GM23338 (cell line): Measurements from ENCODE around the gene INPP5A. TPM values are rescaled to one million over a fixed set of nuclear protein-coding genes. Genes with fewer than 3 reads are reported as not detected.

Source experiments
- ATAC-seq: fragments of 200-7000 bp; cut with Tn5 transposase; 3 replicates; pipeline ENCODE4 v1.9.1; 2020
- DNase-seq: peaks from one replicate; pipeline ENCODE4 v3.0.0-alpha.2; 2015; ENCODE audit warnings: low spot score
- H2AFZ ChIP-seq: fragments of 200-600 bp; sonication (generic); 2 replicates; pipeline ENCODE4 v1.8.0; 2016; ENCODE audit warnings: antibody characterized with exemption, mild to moderate bottlenecking, moderate library complexity
- H3F3A ChIP-seq: fragments of 200-600 bp; sonication (generic); replicated peaks from 2 replicates; pipeline ENCODE4 v1.8.0; 2017; ENCODE audit warnings: antibody characterized with exemption, mixed run types, low read depth
- H3K27ac ChIP-seq: fragments of 200-600 bp; sonication (generic); 2 replicates; pipeline ENCODE4 v1.6.1; 2016; ENCODE audit warnings: low read depth
- H3K27me3 ChIP-seq: fragments of 200-600 bp; sonication (generic); 2 replicates; pipeline ENCODE4 v1.8.0; 2016; ENCODE audit warnings: mild to moderate bottlenecking, mixed run types, moderate library complexity; ENCODE audit not compliant: insufficient read depth
- H3K36me3 ChIP-seq: fragments of 200-600 bp; sonication (generic); 2 replicates; pipeline ENCODE4 v1.8.0; 2016; ENCODE audit warnings: mild to moderate bottlenecking; ENCODE audit not compliant: insufficient read depth
- H3K4me1 ChIP-seq: fragments of 200-600 bp; sonication (generic); 2 replicates; pipeline ENCODE4 v1.8.0; 2016; ENCODE audit warnings: mild to moderate bottlenecking, moderate library complexity; ENCODE audit not compliant: insufficient read depth
- H3K4me2 ChIP-seq: fragments of 200-600 bp; sonication (generic); 2 replicates; pipeline ENCODE4 v1.7.1; 2017; ENCODE audit warnings: mixed run types
- H3K4me3 ChIP-seq: fragments of 200-600 bp; sonication (generic); 2 replicates; pipeline ENCODE4 v1.6.1; 2016; ENCODE audit warnings: mixed run types
- H3K79me2 ChIP-seq: fragments of 200-600 bp; sonication (generic); replicated peaks from 2 replicates; pipeline ENCODE4 v1.8.0; 2017; ENCODE audit warnings: mild to moderate bottlenecking; ENCODE audit not compliant: insufficient read depth
- H3K9me2 ChIP-seq: fragments of 200-600 bp; sonication (generic); 2 replicates; pipeline ENCODE4 v1.8.0; 2017; ENCODE audit not compliant: insufficient read depth
- H4K20me1 ChIP-seq: fragments of 200-600 bp; sonication (generic); replicated peaks from 2 replicates; pipeline ENCODE4 v1.8.0; 2017; ENCODE audit warnings: mild to moderate bottlenecking; ENCODE audit not compliant: insufficient read depth
- H3K27ac Mint-ChIP-seq: 2 replicates; pipeline ENCODE4 v1.8.0; 2020; ENCODE audit warnings: inconsistent platforms, mild to moderate bottlenecking, moderate library complexity, mixed read lengths
- H3K27me3 Mint-ChIP-seq: 3 replicates; pipeline ENCODE4 v1.8.0; 2022; ENCODE audit warnings: low read depth, mild to moderate bottlenecking, moderate library complexity, mixed read lengths, inconsistent platforms; ENCODE audit not compliant: insufficient read depth, poor library complexity
- H3K36me3 Mint-ChIP-seq: 3 replicates; pipeline ENCODE4 v1.8.0; 2021; ENCODE audit warnings: low read depth, mild to moderate bottlenecking, inconsistent platforms, moderate library complexity, mixed read lengths
- H3K4me1 Mint-ChIP-seq: 3 replicates; pipeline ENCODE4 v1.8.0; 2020; ENCODE audit warnings: mild to moderate bottlenecking, inconsistent platforms, mixed read lengths
- H3K4me3 Mint-ChIP-seq: 3 replicates; pipeline ENCODE4 v1.8.0; 2021; ENCODE audit warnings: moderate library complexity, mild to moderate bottlenecking, inconsistent platforms, mixed read lengths
- H3K9me3 Mint-ChIP-seq: 3 replicates; pipeline ENCODE4 v1.8.0; 2020; ENCODE audit warnings: moderate library complexity, mild to moderate bottlenecking, inconsistent platforms, mixed read lengths
- CREB1 ChIP-seq: fragments of 250-450 bp; sonication (Bioruptor Pico); IDR thresholded peaks from 2 replicates; pipeline ENCODE4 v1.5.0; 2020; ENCODE audit warnings: low read depth, mild to moderate bottlenecking, moderate library complexity
- CTCF ChIP-seq, 2 experiments: fragments of 200-600 bp in 1 of 2; sonication (generic) in 1 of 2; conservative IDR thresholded peaks; 2 replicates each; pipeline versions ENCODE4 v1.5.1 to v1.6.1; 2016 to 2017; ENCODE audit warnings: antibody characterized with exemption in 2 of 2, low read depth in 2 of 2, mild to moderate bottlenecking in 2 of 2, moderate library complexity in 1 of 2
- ETS1 ChIP-seq: IDR thresholded peaks from 2 replicates; pipeline ENCODE4 v1.6.1; 2016; ENCODE audit warnings: antibody characterized with exemption
- EZH2 ChIP-seq: fragments of 200-600 bp; sonication (generic); IDR thresholded peaks from one replicate; pipeline ENCODE4 v1.8.0; 2017; ENCODE audit warnings: antibody characterized with exemption, mild to moderate bottlenecking, low read depth; ENCODE audit not compliant: unreplicated experiment
- EZH2phosphoT487 ChIP-seq: fragments of 200-600 bp; sonication (generic); IDR thresholded peaks from one replicate; pipeline ENCODE4 v1.8.1; 2018; ENCODE audit warnings: antibody characterized with exemption; ENCODE audit not compliant: unreplicated experiment
- JUNB ChIP-seq: IDR thresholded peaks from one replicate; pipeline ENCODE4 v1.6.1; 2016; ENCODE audit warnings: antibody characterized with exemption; ENCODE audit not compliant: unreplicated experiment
- POLR2AphosphoS5 ChIP-seq: IDR thresholded peaks from 2 replicates; pipeline ENCODE4 v1.6.1; 2016; ENCODE audit warnings: antibody characterized with exemption, low read depth
- REST ChIP-seq: IDR thresholded peaks from one replicate; pipeline ENCODE4 v1.6.1; 2018; ENCODE audit warnings: antibody characterized with exemption; ENCODE audit not compliant: unreplicated experiment
- STAT1 ChIP-seq: IDR thresholded peaks from one replicate; pipeline ENCODE4 v1.6.1; 2016; ENCODE audit warnings: antibody characterized with exemption; ENCODE audit not compliant: unreplicated experiment
- ZNF114 ChIP-seq: fragments of 250-450 bp; sonication (Bioruptor Pico); IDR thresholded peaks from 2 replicates; pipeline ENCODE4 v1.5.0; 2020; ENCODE audit warnings: mild to moderate bottlenecking, moderate library complexity
- ZNF331 ChIP-seq: fragments of 250-450 bp; sonication (Bioruptor Pico); IDR thresholded peaks from 2 replicates; pipeline ENCODE4 v1.5.0; 2020; ENCODE audit warnings: low read depth, mild to moderate bottlenecking, moderate library complexity
- polyA plus RNA-seq: library from polyadenylated mRNA; unstranded; fragments of >200 nt; fragmentation: Nextera tagmentation; extraction: Ambion mirVana; gene quantifications from 2 replicates; pipeline ENCODE4 v1.2.1, GENCODE V29; 2016
- total RNA-seq: library from RNA; depleted of rRNA; stranded (reverse); fragments of >200 nt; shearing (Covaris generic); gene quantifications from 2 replicates; pipeline ENCODE4 v1.2.3, GENCODE V29; 2014

The INPP5A gene
- total and polyA plus RNA-seq, 2 experiments from 2014 or later: 5.9 to 40.6 TPM

- Histone ChIP-seq H3K27ac (no peak overlapping the region), H3F3A (no peaks in the 10 kb centered on the region), H3K36me3 (no peaks in the 10 kb centered on the region), H3K4me2 (no peak overlapping the region), H2AFZ (no peak overlapping the region), H3K79me2 (peaks cover 22% of the 10 kb centered on the region), H3K4me3 (no peak overlapping the region), H3K27me3 (no peaks in the 10 kb centered on the region), H3K9me2 (no peaks in the 10 kb centered on the region), H4K20me1 (peaks cover 25% of the 10 kb centered on the region; the same call in 1 of the 2 replicates), H3K4me1 (no peaks in the 10 kb centered on the region)
- TF ChIP-seq CTCF (conservative IDR thresholded peaks at IDR 0.05; ENCODE audit: low read depth in 2 of 2) (no peak), STAT1 (no peak), REST (no peak), EZH2phosphoT487 (no peak), ZNF114 (CRISPR knock-in tag) (no peak), POLR2AphosphoS5 (no peak), ZNF331 (CRISPR knock-in tag) (no peak), CREB1 (no peak)
- H3K4me1 Mint-ChIP-seq: peaks cover 10% of the 10 kb centered on the region
- H3K27me3 Mint-ChIP-seq: peaks cover 7% of the 10 kb centered on the region
- H3K36me3 Mint-ChIP-seq: no peaks in the 10 kb centered on the region; the same call in 1 of the 3 replicates
- DNase-seq: no peak
- H3K9me3 Mint-ChIP-seq: no peaks in the 10 kb centered on the region
- H3K27ac Mint-ChIP-seq: no peak overlapping the region
- no peak for ATAC-seq
- no peak overlapping the region for H3K4me3 Mint-ChIP-seq
These were observed 24.8 kb downstream of the INPP5A start for GRCh38 chr10:132562177-132562915.

- Mint-ChIP-seq H3K27me3 (peaks cover 7% of the 10 kb centered on the region), H3K36me3 (no peaks in the 10 kb centered on the region; the same call in 1 of the 3 replicates), H3K27ac (no peak overlapping the region), H3K4me1 (peaks cover 10% of the 10 kb centered on the region), H3K4me3 (no peak overlapping the region), H3K9me3 (no peaks in the 10 kb centered on the region)
- no peak; the same call in 2 of the 3 replicates for ATAC-seq
- Histone ChIP-seq H2AFZ (no peak overlapping the region), H3K27me3 (no peaks in the 10 kb centered on the region), H3K27ac (no peak overlapping the region), H3K79me2 (peaks cover 22% of the 10 kb centered on the region), H3K4me3 (no peak overlapping the region), H3K4me1 (no peaks in the 10 kb centered on the region), H4K20me1 (peaks cover 27% of the 10 kb centered on the region; the same call in 1 of the 2 replicates), H3K36me3 (no peaks in the 10 kb centered on the region), H3K9me2 (no peaks in the 10 kb centered on the region), H3K4me2 (no peak overlapping the region), H3F3A (no peaks in the 10 kb centered on the region)
- no peak for DNase-seq
- no peak for TF ChIP-seq ZNF331 (CRISPR knock-in tag)
- no peak for TF ChIP-seq EZH2
- TF ChIP-seq ETS1: no peak
- no peak for TF ChIP-seq EZH2phosphoT487
- TF ChIP-seq ZNF114 (CRISPR knock-in tag): no peak
- TF ChIP-seq JUNB: no peak
These were observed 25.4 kb downstream of the INPP5A start for GRCh38 chr10:132562916-132563456.
